ENCODE data around the gene TBXA2R.

The TBXA2R gene

GRCh38 chr19:3618811-3619630, 12.3 kb upstream of the TBXA2R start:
- H3K36me3 ChIP-seq (ENCODE audit: insufficient read depth, low read length): peaks cover 15% of the 10 kb centered on the region
- no peak overlapping the region for H2AFZ ChIP-seq (ENCODE audit: low read length)
- no peak overlapping the region for H3K27ac ChIP-seq (ENCODE audit: low read depth, low read length, poor library complexity, severe bottlenecking)
- H3K9me2 ChIP-seq (ENCODE audit: low read depth, low read length): no peaks in the 10 kb centered on the region
- H3K27me3 ChIP-seq (ENCODE audit: insufficient read depth, low read length): no peaks in the 10 kb centered on the region
- H3K9ac ChIP-seq (ENCODE audit: low read length): no peak overlapping the region
- TF ChIP-seq EZH2 (IDR thresholded peaks at IDR 0.05; ENCODE audit: borderline replicate concordance, low read length) (no peak), CTCF (IDR thresholded peaks at IDR 0.05; ENCODE audit: low read length) (no peak)
- no peak overlapping the region for H3K4me2 ChIP-seq (ENCODE audit: low read length)
- no peaks in the 10 kb centered on the region for H3K9me3 ChIP-seq (ENCODE audit: low read length)
- H4K20me1 ChIP-seq (ENCODE audit: insufficient read depth, low read length): no peaks in the 10 kb centered on the region
- no peak overlapping the region for H3K4me3 ChIP-seq (ENCODE audit: low read depth, low read length, poor library complexity, severe bottlenecking)
- H3F3A ChIP-seq (ENCODE audit: insufficient read depth, low read length): no peaks in the 10 kb centered on the region
- H3K79me2 ChIP-seq (ENCODE audit: insufficient read depth, low read length): no peaks in the 10 kb centered on the region
- no peaks in the 10 kb centered on the region for H3K4me1 ChIP-seq (ENCODE audit: insufficient read depth, low read length, severe bottlenecking)

GRCh38 chr19:3618144-3618810, 11.6 kb upstream of the TBXA2R start:
- Histone ChIP-seq H3K27ac (ENCODE audit: low read depth, low read length, poor library complexity, severe bottlenecking) (no peak overlapping the region), H3K36me3 (ENCODE audit: insufficient read depth, low read length) (peaks cover 12% of the 10 kb centered on the region), H3K9me3 (ENCODE audit: low read length) (no peaks in the 10 kb centered on the region), H3K79me2 (ENCODE audit: insufficient read depth, low read length) (no peaks in the 10 kb centered on the region), H3K27me3 (ENCODE audit: insufficient read depth, low read length) (no peaks in the 10 kb centered on the region), H3K4me3 (ENCODE audit: low read depth, low read length, poor library complexity, severe bottlenecking) (no peak overlapping the region), H4K20me1 (ENCODE audit: insufficient read depth, low read length) (no peaks in the 10 kb centered on the region), H3K9me2 (ENCODE audit: low read depth, low read length) (no peaks in the 10 kb centered on the region), H3K9ac (ENCODE audit: low read length) (no peak overlapping the region), H3F3A (ENCODE audit: insufficient read depth, low read length) (no peaks in the 10 kb centered on the region), H2AFZ (ENCODE audit: low read length) (no peak overlapping the region), H3K4me2 (ENCODE audit: low read length) (no peak overlapping the region), H3K4me1 (ENCODE audit: insufficient read depth, low read length, severe bottlenecking) (no peaks in the 10 kb centered on the region)
- TF ChIP-seq CTCF (IDR thresholded peaks at IDR 0.05; ENCODE audit: low read length): peak; percentile 92
- no peak for TF ChIP-seq EZH2 (IDR thresholded peaks at IDR 0.05; ENCODE audit: borderline replicate concordance, low read length)

GRCh38 chr19:3617463-3617862, 10.8 kb upstream of the TBXA2R start:
- Histone ChIP-seq H3K36me3 (ENCODE audit: insufficient read depth, low read length) (peaks cover 15% of the 10 kb centered on the region), H3K79me2 (ENCODE audit: insufficient read depth, low read length) (no peaks in the 10 kb centered on the region), H2AFZ (ENCODE audit: low read length) (no peak overlapping the region), H3K9me3 (ENCODE audit: low read length) (no peaks in the 10 kb centered on the region), H3K4me2 (ENCODE audit: low read length) (no peak overlapping the region), H3K27me3 (ENCODE audit: insufficient read depth, low read length) (no peaks in the 10 kb centered on the region), H3F3A (ENCODE audit: insufficient read depth, low read length) (no peaks in the 10 kb centered on the region), H3K4me3 (ENCODE audit: low read depth, low read length, poor library complexity, severe bottlenecking) (no peak overlapping the region), H4K20me1 (ENCODE audit: insufficient read depth, low read length) (no peaks in the 10 kb centered on the region), H3K4me1 (ENCODE audit: insufficient read depth, low read length, severe bottlenecking) (no peaks in the 10 kb centered on the region), H3K9ac (ENCODE audit: low read length) (no peak overlapping the region), H3K9me2 (ENCODE audit: low read depth, low read length) (no peaks in the 10 kb centered on the region), H3K27ac (ENCODE audit: low read depth, low read length, poor library complexity, severe bottlenecking) (no peak overlapping the region)
- TF ChIP-seq EZH2 (IDR thresholded peaks at IDR 0.05; ENCODE audit: borderline replicate concordance, low read length): no peak

Data from OCI-LY1 (cell line).